ENCODE data around the gene MACROH2A2.

MACROH2A2 gene

DNA sequence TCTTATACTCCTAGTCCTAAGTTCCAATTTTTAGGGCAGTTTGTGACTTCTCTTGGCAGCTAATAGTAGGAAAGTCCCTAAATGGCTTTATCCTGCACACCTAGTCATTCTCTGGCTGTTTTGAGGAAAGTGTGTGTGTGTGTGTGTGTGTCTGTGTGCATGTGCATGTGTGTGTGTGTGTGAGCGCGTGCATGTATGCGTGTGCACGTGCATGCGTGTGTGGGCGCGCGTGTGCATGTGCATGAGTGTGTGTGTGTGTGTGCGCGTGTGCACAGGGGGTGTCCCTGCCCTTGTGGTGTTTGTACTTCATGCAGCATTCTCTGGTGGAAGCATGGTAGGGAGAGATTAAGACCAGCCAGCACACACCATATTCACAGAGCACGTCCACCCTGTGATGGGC is 18.2 kb downstream of the MACROH2A2 start:
- Histone ChIP-seq H2AFZ (ENCODE audit: low read depth, low read length) (no peak overlapping the region), H3K36me3 (ENCODE audit: control insufficient read depth in 1 of 2, insufficient read depth in 2 of 2, low read depth in 1 of 2, low read length in 2 of 2) (peaks cover 0 to 8% of the 10 kb centered on the region in 2 experiments), H3K23ac (ENCODE audit: low read length in 2 of 2) (peak overlapping the region in 1 of 2 experiments; percentile 14), H2BK12ac (ENCODE audit: low read length in 2 of 2) (no peak overlapping the region), H4K8ac (ENCODE audit: low read length) (no peak overlapping the region), H2AK5ac (ENCODE audit: low read length, severe bottlenecking) (no peak overlapping the region), H2BK120ac (ENCODE audit: low read depth, low read length) (no peak overlapping the region), H3K14ac (ENCODE audit: low read length in 2 of 2) (peak overlapping the region in 1 of 2 experiments; percentile 95), H3K9me3 (ENCODE audit: control insufficient read depth, low read length) (no peaks in the 10 kb centered on the region), H3K79me1 (replicated peaks; ENCODE audit: low read length, poor library complexity, severe bottlenecking) (peaks cover 26% of the 10 kb centered on the region), H3K27ac (ENCODE audit: low read length, poor library complexity, severe bottlenecking) (no peak overlapping the region), H3K18ac (ENCODE audit: low read depth in 1 of 2, low read length in 2 of 2) (no peak overlapping the region), H3K9ac (ENCODE audit: low read length) (no peak overlapping the region), H3K4me2 (ENCODE audit: low read length, poor library complexity, severe bottlenecking) (no peak overlapping the region), H2BK15ac (ENCODE audit: low read depth, poor library complexity, severe bottlenecking) (no peak overlapping the region), H3K4me3 (ENCODE audit: insufficient read depth in 1 of 2, low read depth in 1 of 2, low read length in 2 of 2) (no peak overlapping the region), H3K27me3 (ENCODE audit: control insufficient read depth in 1 of 2, insufficient read depth in 1 of 2, low read length in 2 of 2) (no peaks in the 10 kb centered on the region), H3K4ac (ENCODE audit: low read depth in 1 of 2, low read length in 2 of 2) (no peak overlapping the region), H3K4me1 (ENCODE audit: control insufficient read depth, insufficient read depth, low read depth, low read length) (peaks cover 2% of the 10 kb centered on the region), H2BK5ac (ENCODE audit: low read depth, low read length, poor library complexity, severe bottlenecking) (no peak overlapping the region), H4K91ac (ENCODE audit: low read length) (no peak overlapping the region)
- no peak for DNase-seq
- WGBS: 99% methylated on average over 9 of the region's 11 CpGs

DNA sequence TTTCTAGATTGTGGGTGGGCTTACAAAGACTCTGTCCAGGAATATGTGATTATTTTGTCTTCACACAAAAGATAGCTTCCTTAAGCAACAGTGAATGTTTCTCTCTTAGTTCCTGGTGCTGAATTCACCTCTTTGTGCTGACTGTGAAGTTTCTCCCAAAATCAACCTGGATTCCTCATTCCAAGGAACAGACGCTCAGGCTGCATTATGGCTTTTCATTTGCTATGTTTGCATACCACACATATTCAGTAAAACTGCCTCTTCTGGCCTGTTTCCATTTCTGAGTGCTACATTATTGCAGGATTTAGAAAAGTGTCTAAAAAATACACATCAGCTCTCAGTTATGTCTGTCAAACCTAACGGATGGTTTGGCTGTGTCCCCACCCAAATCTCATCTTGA is 21.5 kb downstream of the MACROH2A2 start:
- Histone ChIP-seq H3K4me3 (ENCODE audit: insufficient read depth in 1 of 2, low read depth in 1 of 2, low read length in 2 of 2) (no peak overlapping the region), H3K23ac (ENCODE audit: low read length in 2 of 2) (no peak overlapping the region), H2BK120ac (ENCODE audit: low read depth, low read length) (no peak overlapping the region), H2BK5ac (ENCODE audit: low read depth, low read length, poor library complexity, severe bottlenecking) (no peak overlapping the region), H3K27me3 (ENCODE audit: control insufficient read depth in 1 of 2, insufficient read depth in 1 of 2, low read length in 2 of 2) (no peaks in the 10 kb centered on the region), H2BK15ac (ENCODE audit: low read depth, poor library complexity, severe bottlenecking) (no peak overlapping the region), H3K9ac (ENCODE audit: low read length) (no peak overlapping the region), H4K91ac (ENCODE audit: low read length) (no peak overlapping the region), H2BK12ac (ENCODE audit: low read length in 2 of 2) (no peak overlapping the region), H3K9me3 (ENCODE audit: control insufficient read depth, low read length) (no peaks in the 10 kb centered on the region), H3K27ac (ENCODE audit: low read length, poor library complexity, severe bottlenecking) (peak overlapping the region; percentile 19), H3K4me2 (ENCODE audit: low read length, poor library complexity, severe bottlenecking) (no peak overlapping the region), H3K14ac (ENCODE audit: low read length in 2 of 2) (no peak overlapping the region), H3K18ac (ENCODE audit: low read depth in 1 of 2, low read length in 2 of 2) (no peak overlapping the region), H3K79me1 (replicated peaks; ENCODE audit: low read length, poor library complexity, severe bottlenecking) (peaks cover 15% of the 10 kb centered on the region), H3K36me3 (ENCODE audit: control insufficient read depth in 1 of 2, insufficient read depth in 2 of 2, low read depth in 1 of 2, low read length in 2 of 2) (peaks cover 0 to 16% of the 10 kb centered on the region in 2 experiments), H3K4ac (ENCODE audit: low read depth in 1 of 2, low read length in 2 of 2) (no peak overlapping the region), H4K8ac (ENCODE audit: low read length) (no peak overlapping the region), H3K4me1 (ENCODE audit: control insufficient read depth, insufficient read depth, low read depth, low read length) (peaks cover 8% of the 10 kb centered on the region), H2AFZ (ENCODE audit: low read depth, low read length) (no peak overlapping the region), H2AK5ac (ENCODE audit: low read length, severe bottlenecking) (no peak overlapping the region)
- WGBS: 100% methylated on average over 1 of the region's 2 CpGs
- no peak for DNase-seq

DNA sequence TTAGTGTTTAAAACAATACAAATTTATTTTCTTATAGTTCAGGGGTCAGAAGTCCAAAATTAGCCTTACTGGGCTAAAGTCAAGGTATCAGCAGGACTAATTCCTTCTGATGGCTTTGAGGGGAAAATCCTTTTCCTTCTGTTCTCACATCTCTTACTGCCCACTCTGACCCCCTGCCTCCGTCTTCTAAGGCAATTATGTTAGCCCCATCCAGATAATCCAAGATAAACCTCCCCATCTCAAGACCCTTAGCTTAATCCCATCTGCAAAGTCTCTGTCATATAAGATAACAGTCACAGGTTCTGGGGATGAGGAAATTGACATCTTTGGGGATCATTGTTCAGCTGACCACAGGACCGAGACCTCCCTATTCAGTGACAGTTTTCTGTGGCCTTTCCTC is 22.3 kb downstream of the MACROH2A2 start:
- H3K4me1 ChIP-seq (ENCODE audit: control insufficient read depth, insufficient read depth, low read depth, low read length): peaks cover 8% of the 10 kb centered on the region
- no peak for DNase-seq
- H2AFZ ChIP-seq (ENCODE audit: low read depth, low read length): no peak overlapping the region
- no peak overlapping the region for H3K23ac ChIP-seq (ENCODE audit: low read length in 2 of 2)
- no peak overlapping the region for H4K8ac ChIP-seq (ENCODE audit: low read length)
- H3K79me1 ChIP-seq (replicated peaks; ENCODE audit: low read length, poor library complexity, severe bottlenecking): peaks cover 13% of the 10 kb centered on the region
- no peak overlapping the region for H2BK5ac ChIP-seq (ENCODE audit: low read depth, low read length, poor library complexity, severe bottlenecking)
- WGBS: 100% methylated on average over 2 of the region's 2 CpGs
- H3K27me3 ChIP-seq (ENCODE audit: control insufficient read depth in 1 of 2, insufficient read depth in 1 of 2, low read length in 2 of 2): no peaks in the 10 kb centered on the region
- H3K4me3 ChIP-seq (ENCODE audit: insufficient read depth in 1 of 2, low read depth in 1 of 2, low read length in 2 of 2): no peak overlapping the region
- H3K14ac ChIP-seq (ENCODE audit: low read length in 2 of 2): no peak overlapping the region
- H3K27ac ChIP-seq (ENCODE audit: low read length, poor library complexity, severe bottlenecking): no peak overlapping the region
- H2BK12ac ChIP-seq (ENCODE audit: low read length in 2 of 2): no peak overlapping the region
- no peak overlapping the region for H3K4me2 ChIP-seq (ENCODE audit: low read length, poor library complexity, severe bottlenecking)
- H3K4ac ChIP-seq (ENCODE audit: low read depth in 1 of 2, low read length in 2 of 2): no peak overlapping the region
- H3K36me3 ChIP-seq (ENCODE audit: control insufficient read depth in 1 of 2, insufficient read depth in 2 of 2, low read depth in 1 of 2, low read length in 2 of 2): peaks cover 0 to 16% of the 10 kb centered on the region in 2 experiments
- H2AK5ac ChIP-seq (ENCODE audit: low read length, severe bottlenecking): no peak overlapping the region
- H2BK15ac ChIP-seq (ENCODE audit: low read depth, poor library complexity, severe bottlenecking): no peak overlapping the region
- H3K18ac ChIP-seq (ENCODE audit: low read depth in 1 of 2, low read length in 2 of 2): no peak overlapping the region
- H3K9me3 ChIP-seq (ENCODE audit: control insufficient read depth, low read length): no peaks in the 10 kb centered on the region
- H2BK120ac ChIP-seq (ENCODE audit: low read depth, low read length): no peak overlapping the region
- H3K9ac ChIP-seq (ENCODE audit: low read length): no peak overlapping the region
- H4K91ac ChIP-seq (ENCODE audit: low read length): no peak overlapping the region

DNA sequence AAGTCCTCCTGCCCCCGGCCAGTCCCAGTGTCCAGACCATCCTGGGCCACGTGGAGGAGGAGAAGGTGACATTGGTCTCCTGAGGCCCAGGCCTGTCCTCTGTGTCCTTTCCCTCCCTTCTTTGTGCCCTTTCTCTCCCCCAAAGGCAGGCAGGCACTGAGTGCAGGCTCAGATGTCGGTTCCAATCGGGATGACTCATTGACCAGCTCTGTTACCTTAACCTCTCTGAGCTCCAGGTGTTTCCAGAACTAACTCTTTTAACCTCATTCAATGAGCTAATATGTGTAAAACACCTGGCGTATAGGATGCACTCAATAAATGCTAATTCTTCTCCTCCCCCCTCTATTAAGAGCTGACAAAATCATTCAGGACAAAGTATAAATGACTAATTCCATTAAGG is 25.7 kb downstream of the MACROH2A2 start:
- Histone ChIP-seq H3K4me1 (ENCODE audit: control insufficient read depth, insufficient read depth, low read depth, low read length) (peaks cover 6% of the 10 kb centered on the region), H2AFZ (ENCODE audit: low read depth, low read length) (no peak overlapping the region), H2BK5ac (ENCODE audit: low read depth, low read length, poor library complexity, severe bottlenecking) (no peak overlapping the region), H2BK15ac (ENCODE audit: low read depth, poor library complexity, severe bottlenecking) (no peak overlapping the region), H3K4me3 (ENCODE audit: insufficient read depth in 1 of 2, low read depth in 1 of 2, low read length in 2 of 2) (no peak overlapping the region), H3K4me2 (ENCODE audit: low read length, poor library complexity, severe bottlenecking) (no peak overlapping the region), H3K23ac (ENCODE audit: low read length in 2 of 2) (no peak overlapping the region), H2BK120ac (ENCODE audit: low read depth, low read length) (no peak overlapping the region), H3K14ac (ENCODE audit: low read length in 2 of 2) (no peak overlapping the region), H4K8ac (ENCODE audit: low read length) (no peak overlapping the region), H2BK12ac (ENCODE audit: low read length in 2 of 2) (no peak overlapping the region), H3K9me3 (ENCODE audit: control insufficient read depth, low read length) (no peaks in the 10 kb centered on the region), H4K91ac (ENCODE audit: low read length) (no peak overlapping the region), H3K27ac (ENCODE audit: low read length, poor library complexity, severe bottlenecking) (no peak overlapping the region), H3K18ac (ENCODE audit: low read depth in 1 of 2, low read length in 2 of 2) (no peak overlapping the region), H3K9ac (ENCODE audit: low read length) (no peak overlapping the region), H2AK5ac (ENCODE audit: low read length, severe bottlenecking) (no peak overlapping the region), H3K4ac (ENCODE audit: low read depth in 1 of 2, low read length in 2 of 2) (no peak overlapping the region), H3K27me3 (ENCODE audit: control insufficient read depth in 1 of 2, insufficient read depth in 1 of 2, low read length in 2 of 2) (no peaks in the 10 kb centered on the region), H3K79me1 (replicated peaks; ENCODE audit: low read length, poor library complexity, severe bottlenecking) (peaks cover 14% of the 10 kb centered on the region), H3K36me3 (ENCODE audit: control insufficient read depth in 1 of 2, insufficient read depth in 2 of 2, low read depth in 1 of 2, low read length in 2 of 2) (peaks cover 0 to 23% of the 10 kb centered on the region in 2 experiments)
- 94% methylated on average over 4 of the region's 5 CpGs for WGBS
- DNase-seq: no peak
